Panc1 (cell line): ENCODE measurements around the gene RXFP4. TPM values are rescaled to one million over a fixed set of nuclear protein-coding genes. Genes with fewer than 3 reads are reported as not detected.

Experiments used
- ATAC-seq: fragments of 200-7000 bp; cut with Tn5 transposase; 2 replicates; pipeline ENCODE4 v1.9.1; 2020; ENCODE audit warnings: mild to moderate bottlenecking, moderate library complexity
- BruUV-seq: library from RNA; stranded (reverse); fragments of 400-500 nt; replicated peaks from 2 replicates; lab custom pipeline; 2021; lab: Mats Ljungman, UMichigan
- CTCF ChIA-PET: fragments of 300-600 bp; sonication (Branson Sonifier 250); formaldehyde crosslinking; loops from one replicate; lab custom pipeline; 2022; ENCODE audit warnings: antibody characterized with exemption; lab: Charles Lee
- POLR2A ChIA-PET: fragments of 300-600 bp; sonication (Branson Sonifier 250); formaldehyde crosslinking; loops from one replicate; lab custom pipeline; 2022; ENCODE audit warnings: antibody characterized with exemption; lab: Charles Lee
- DNase-seq: peaks from one replicate; pipeline ENCODE4 v3.0.0-alpha.2; 2010; ENCODE audit warnings: low read depth, low spot score
- H3K27ac ChIP-seq: 2 replicates; pipeline ENCODE4 v1.5.1; 2011; ENCODE audit warnings: mild to moderate bottlenecking, low read length, inconsistent platforms
- H3K27me3 ChIP-seq: fragments of 200-500 bp; sonication (Bioruptor generic); 2 replicates; pipeline ENCODE4 v1.6.0; 2014; ENCODE audit warnings: low read length, inconsistent platforms; ENCODE audit not compliant: control insufficient read depth, insufficient read depth
- H3K36me3 ChIP-seq: fragments of 200-500 bp; sonication (Bioruptor generic); 2 replicates; pipeline ENCODE4 v1.5.1; 2014; ENCODE audit warnings: inconsistent platforms, mild to moderate bottlenecking, low read length, moderate library complexity; ENCODE audit not compliant: control insufficient read depth, insufficient read depth
- H3K4me1 ChIP-seq: 2 replicates; pipeline ENCODE4 v1.5.1; 2011; ENCODE audit warnings: inconsistent platforms, mild to moderate bottlenecking, low read length, moderate library complexity; ENCODE audit not compliant: control insufficient read depth, insufficient read depth
- H3K4me3 ChIP-seq, 2 experiments: 2 replicates each; pipeline ENCODE4 v1.5.1; 2011 to 2012; ENCODE audit warnings: low read depth in 2 of 2, low read length in 2 of 2, mild to moderate bottlenecking in 2 of 2, inconsistent platforms in 1 of 2, moderate library complexity in 1 of 2
- H3K9me3 ChIP-seq: fragments of 200-500 bp; sonication (Bioruptor generic); 2 replicates; pipeline ENCODE4 v1.5.1; 2014; ENCODE audit warnings: low read depth, mild to moderate bottlenecking, inconsistent platforms, low read length, moderate library complexity; ENCODE audit not compliant: control insufficient read depth, insufficient read depth
- POLR2AphosphoS5 ChIP-seq: IDR thresholded peaks from 2 replicates; pipeline ENCODE4 v1.6.1; 2012; ENCODE audit warnings: mild to moderate bottlenecking, low read depth, low read length, moderate library complexity
- SIN3A ChIP-seq: IDR thresholded peaks from 2 replicates; pipeline ENCODE4 v1.6.1; 2012; ENCODE audit warnings: low read depth, mild to moderate bottlenecking, low read length, moderate library complexity, borderline replicate concordance; ENCODE audit not compliant: insufficient read depth
- TCF7L2 ChIP-seq: IDR thresholded peaks from 2 replicates; pipeline ENCODE4 v1.6.1; 2011; ENCODE audit warnings: mild to moderate bottlenecking, low read depth, low read length, inconsistent platforms
- in situ Hi-C: cut with HindIII; loops from 2 replicates; pipeline ENCODE4 v1.10.0; 2016; ENCODE audit warnings: low sequenced_read_pairs, low pct_unique_long_range_greater_than_20kb
- intact Hi-C: fragments of 100-400 bp; cut with micrococcal nuclease; formaldehyde crosslinking; loops from one replicate; pipeline ENCODE4 v1.10.0; 2022; ENCODE audit not compliant: unreplicated experiment
- total RNA-seq: library from RNA; stranded (reverse); gene quantifications from one replicate; pipeline ENCODE4 v1.2.1, GENCODE V29; 2021; ENCODE audit not compliant: unreplicated experiment
- TF ChIP-seq, protein P1 (sequence below): fragments of 450-650 bp; IDR thresholded peaks from 2 replicates; pipeline ENCODE4 v1.5.1; 2017; ENCODE audit warnings: mild to moderate bottlenecking
- TF ChIP-seq, protein P2 (sequence below), 2 experiments: IDR thresholded peaks; 2 replicates each; pipeline ENCODE4 v1.6.1; 2011 to 2012; ENCODE audit warnings: low read depth in 2 of 2, control low read depth in 1 of 2, low read length in 1 of 2, mild to moderate bottlenecking in 1 of 2, moderate library complexity in 1 of 2; ENCODE audit not compliant: insufficient read depth in 1 of 2

The RXFP4 gene
- total RNA-seq, 1 experiment from 2014 or later = 8.0 TPM

DNA sequence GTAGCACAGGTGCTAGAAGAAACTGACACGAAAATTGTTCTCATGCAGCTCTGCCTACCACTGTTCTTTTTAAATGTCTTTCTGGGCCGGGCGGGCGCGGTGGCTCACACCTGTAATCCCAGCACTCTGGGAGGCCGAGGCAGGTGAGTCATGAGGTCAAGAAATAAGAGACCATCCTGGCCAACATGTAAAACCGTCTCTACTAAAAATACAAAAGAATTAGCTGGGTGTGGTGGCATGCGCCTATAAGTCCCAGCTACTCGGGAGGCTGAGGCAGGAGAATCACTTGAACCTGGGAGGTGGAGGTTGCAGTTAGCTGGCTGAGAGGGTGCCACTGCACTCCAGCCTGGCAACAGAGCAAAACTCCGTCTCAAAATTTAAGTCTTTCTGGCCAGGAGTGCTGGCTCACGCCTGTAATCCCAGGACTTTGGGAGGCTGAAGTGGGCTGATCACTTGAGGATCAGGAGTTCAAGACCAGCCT, 29.3 kb upstream of the RXFP4 start:
- DNase-seq = no peak
- peak; percentile 25 for ATAC-seq
- Histone ChIP-seq H3K36me3 (peaks cover 45% of the 10 kb centered on the region), H3K27me3 (no peaks in the 10 kb centered on the region), H3K9me3 (no peaks in the 10 kb centered on the region), H3K4me3 (no peak overlapping the region; a peak in 1 of 4 replicates), H3K4me1 (peaks cover 17% of the 10 kb centered on the region), H3K27ac (peak overlapping the region; percentile 95)
- ChIA-PET POLR2A (interaction anchor here (0.6 kb wide), 1 partner anchor 9 kb away, joined by 3 read pairs; no protein-coding TSS in a partner anchor), CTCF (interaction anchor here (0.7 kb wide), 1 partner anchor 104 kb away, joined by 3 read pairs; no protein-coding TSS in a partner anchor)
- TF ChIP-seq, protein P1, sequence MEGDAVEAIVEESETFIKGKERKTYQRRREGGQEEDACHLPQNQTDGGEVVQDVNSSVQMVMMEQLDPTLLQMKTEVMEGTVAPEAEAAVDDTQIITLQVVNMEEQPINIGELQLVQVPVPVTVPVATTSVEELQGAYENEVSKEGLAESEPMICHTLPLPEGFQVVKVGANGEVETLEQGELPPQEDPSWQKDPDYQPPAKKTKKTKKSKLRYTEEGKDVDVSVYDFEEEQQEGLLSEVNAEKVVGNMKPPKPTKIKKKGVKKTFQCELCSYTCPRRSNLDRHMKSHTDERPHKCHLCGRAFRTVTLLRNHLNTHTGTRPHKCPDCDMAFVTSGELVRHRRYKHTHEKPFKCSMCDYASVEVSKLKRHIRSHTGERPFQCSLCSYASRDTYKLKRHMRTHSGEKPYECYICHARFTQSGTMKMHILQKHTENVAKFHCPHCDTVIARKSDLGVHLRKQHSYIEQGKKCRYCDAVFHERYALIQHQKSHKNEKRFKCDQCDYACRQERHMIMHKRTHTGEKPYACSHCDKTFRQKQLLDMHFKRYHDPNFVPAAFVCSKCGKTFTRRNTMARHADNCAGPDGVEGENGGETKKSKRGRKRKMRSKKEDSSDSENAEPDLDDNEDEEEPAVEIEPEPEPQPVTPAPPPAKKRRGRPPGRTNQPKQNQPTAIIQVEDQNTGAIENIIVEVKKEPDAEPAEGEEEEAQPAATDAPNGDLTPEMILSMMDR = no peak
- TF ChIP-seq SIN3A (no peak), TCF7L2 (no peak), POLR2AphosphoS5 (no peak)
- TF ChIP-seq, protein P2, sequence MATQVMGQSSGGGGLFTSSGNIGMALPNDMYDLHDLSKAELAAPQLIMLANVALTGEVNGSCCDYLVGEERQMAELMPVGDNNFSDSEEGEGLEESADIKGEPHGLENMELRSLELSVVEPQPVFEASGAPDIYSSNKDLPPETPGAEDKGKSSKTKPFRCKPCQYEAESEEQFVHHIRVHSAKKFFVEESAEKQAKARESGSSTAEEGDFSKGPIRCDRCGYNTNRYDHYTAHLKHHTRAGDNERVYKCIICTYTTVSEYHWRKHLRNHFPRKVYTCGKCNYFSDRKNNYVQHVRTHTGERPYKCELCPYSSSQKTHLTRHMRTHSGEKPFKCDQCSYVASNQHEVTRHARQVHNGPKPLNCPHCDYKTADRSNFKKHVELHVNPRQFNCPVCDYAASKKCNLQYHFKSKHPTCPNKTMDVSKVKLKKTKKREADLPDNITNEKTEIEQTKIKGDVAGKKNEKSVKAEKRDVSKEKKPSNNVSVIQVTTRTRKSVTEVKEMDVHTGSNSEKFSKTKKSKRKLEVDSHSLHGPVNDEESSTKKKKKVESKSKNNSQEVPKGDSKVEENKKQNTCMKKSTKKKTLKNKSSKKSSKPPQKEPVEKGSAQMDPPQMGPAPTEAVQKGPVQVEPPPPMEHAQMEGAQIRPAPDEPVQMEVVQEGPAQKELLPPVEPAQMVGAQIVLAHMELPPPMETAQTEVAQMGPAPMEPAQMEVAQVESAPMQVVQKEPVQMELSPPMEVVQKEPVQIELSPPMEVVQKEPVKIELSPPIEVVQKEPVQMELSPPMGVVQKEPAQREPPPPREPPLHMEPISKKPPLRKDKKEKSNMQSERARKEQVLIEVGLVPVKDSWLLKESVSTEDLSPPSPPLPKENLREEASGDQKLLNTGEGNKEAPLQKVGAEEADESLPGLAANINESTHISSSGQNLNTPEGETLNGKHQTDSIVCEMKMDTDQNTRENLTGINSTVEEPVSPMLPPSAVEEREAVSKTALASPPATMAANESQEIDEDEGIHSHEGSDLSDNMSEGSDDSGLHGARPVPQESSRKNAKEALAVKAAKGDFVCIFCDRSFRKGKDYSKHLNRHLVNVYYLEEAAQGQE (IDR thresholded peaks at IDR 0.05; ENCODE audit: insufficient read depth in 1 of 2, low read depth in 2 of 2, low read length in 1 of 2) = no peak
- no TSS peak for BruUV-seq
- in situ Hi-C loops (no loop called here), intact Hi-C loops (no loop called here)

DNA sequence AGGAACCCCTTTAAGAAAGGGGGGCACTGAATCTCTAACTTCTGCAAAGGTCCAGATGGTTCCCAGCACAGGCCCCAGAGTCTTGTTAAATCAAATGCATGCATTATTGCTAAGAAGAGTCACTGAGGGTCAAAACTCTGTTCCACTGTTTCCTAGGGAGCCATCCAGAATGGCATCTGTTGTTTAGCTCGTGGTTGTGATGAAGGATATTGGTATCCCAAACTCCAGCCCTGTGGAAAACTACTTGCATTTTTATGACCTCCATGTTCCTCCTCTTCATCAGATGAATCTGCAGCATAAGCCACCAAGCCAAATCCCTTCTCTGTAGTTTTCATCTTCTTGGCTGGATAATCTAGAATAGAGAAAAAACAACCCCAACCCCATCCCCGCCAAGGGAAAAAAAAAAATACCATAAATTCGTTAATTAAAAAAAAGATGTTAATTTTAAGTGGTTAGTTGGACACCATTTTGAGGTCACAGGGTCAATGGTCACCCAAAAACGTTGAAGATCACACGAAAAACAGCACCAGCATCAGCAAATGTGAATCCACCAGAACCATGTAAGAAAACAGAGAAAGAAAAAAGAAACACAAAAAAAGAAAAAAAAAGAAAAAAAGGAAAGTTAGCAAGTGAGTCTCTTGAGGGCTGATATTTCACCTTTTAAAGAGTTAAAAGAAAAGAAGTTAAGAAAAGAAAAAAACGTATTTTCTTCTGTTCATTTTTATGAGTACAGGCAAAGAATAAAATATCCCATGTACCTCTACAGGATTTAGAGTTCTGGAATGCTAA, 27.3 kb upstream of the RXFP4 start:
- CTCF ChIA-PET = no interaction called here
- no peak overlapping the region for H3K4me3 ChIP-seq
- TF ChIP-seq, protein P2 (IDR thresholded peaks at IDR 0.05; ENCODE audit: insufficient read depth in 1 of 2, low read depth in 2 of 2, low read length in 1 of 2) = no peak
- no peak for TF ChIP-seq SIN3A
- TF ChIP-seq POLR2AphosphoS5 = no peak
- TF ChIP-seq, protein P1 = no peak
- no peak for TF ChIP-seq TCF7L2
- in situ Hi-C loops = no loop called here
- peaks cover 19% of the 10 kb centered on the region for H3K4me1 ChIP-seq
- H3K27ac ChIP-seq = peak overlapping the region; percentile 6; the same call in 1 of the 2 replicates
- ATAC-seq (no peak), DNase-seq (no peak)
- H3K27me3 ChIP-seq = no peaks in the 10 kb centered on the region
- H3K36me3 ChIP-seq = peaks cover 57% of the 10 kb centered on the region
- TSS peak; percentile 23 for BruUV-seq
- POLR2A ChIA-PET = no interaction called here
- intact Hi-C loops = no loop called here
- no peaks in the 10 kb centered on the region for H3K9me3 ChIP-seq
